ENCODE results near the gene ULK4.
"Not testable (repeated sequence)": the region's sequence is repeated elsewhere in the genome, so short reads cannot be mapped to it uniquely, and the experiment has no call there.

ULK4 gene

DNA sequence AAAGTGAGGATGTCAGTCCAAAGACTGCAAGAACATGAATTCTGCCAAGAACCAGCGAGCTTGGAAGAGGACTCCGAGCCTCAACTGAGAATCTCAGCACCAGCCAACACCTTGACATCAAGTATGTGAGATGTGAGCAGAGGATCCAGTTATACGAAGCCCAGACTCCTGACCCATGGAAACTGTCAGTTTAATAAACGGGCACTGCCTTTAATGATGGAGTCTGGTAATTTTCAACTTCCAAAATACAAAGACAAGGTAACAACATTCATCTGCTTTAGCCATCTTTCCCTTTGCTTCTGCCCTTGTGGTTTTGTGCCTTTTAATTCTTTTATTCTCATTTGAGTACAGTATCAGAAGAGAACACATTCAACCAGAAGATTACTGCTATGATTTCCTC lies 211.9 kb downstream of the ULK4 start:
- no peak for DNase-seq

DNA sequence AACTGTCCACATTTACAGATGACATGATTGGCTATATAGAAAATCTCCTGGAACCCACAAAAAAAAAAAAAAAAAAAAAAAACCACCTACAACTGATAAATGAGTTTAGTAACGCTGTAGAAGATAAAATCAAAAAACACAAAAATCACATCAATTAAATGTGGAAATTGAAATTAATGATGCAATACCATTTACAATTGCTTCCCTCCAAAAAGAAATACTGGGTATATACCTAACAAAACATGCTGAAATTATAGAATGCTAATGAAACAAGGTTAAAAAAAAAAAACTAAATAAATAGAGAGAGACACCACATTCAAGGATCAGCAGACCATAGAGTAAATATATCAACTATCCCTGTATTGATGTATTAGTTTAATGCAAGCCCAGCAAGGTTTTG lies 215.7 kb downstream of the ULK4 start:
- DNase-seq = no peak

DNA sequence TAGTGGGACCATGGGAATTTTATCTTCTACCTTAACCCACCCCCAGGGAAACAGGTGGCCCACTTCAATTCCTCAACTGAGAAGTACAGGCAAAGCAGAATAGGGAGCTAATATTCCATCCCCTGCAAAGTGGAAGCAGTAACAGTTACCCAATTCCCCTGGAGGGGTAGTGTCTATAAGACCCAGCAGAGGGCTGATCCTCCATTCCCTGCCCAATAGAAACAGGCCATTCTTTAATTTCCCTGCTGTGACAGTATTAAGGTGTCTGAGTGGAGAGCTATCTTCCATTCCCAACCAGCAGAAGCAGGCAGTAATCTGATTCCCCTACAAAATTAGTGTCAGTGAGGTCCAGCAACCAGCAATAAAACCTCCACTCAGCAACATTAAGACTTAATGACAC lies 219.8 kb downstream of the ULK4 start:
- DNase-seq = no peak

DNA sequence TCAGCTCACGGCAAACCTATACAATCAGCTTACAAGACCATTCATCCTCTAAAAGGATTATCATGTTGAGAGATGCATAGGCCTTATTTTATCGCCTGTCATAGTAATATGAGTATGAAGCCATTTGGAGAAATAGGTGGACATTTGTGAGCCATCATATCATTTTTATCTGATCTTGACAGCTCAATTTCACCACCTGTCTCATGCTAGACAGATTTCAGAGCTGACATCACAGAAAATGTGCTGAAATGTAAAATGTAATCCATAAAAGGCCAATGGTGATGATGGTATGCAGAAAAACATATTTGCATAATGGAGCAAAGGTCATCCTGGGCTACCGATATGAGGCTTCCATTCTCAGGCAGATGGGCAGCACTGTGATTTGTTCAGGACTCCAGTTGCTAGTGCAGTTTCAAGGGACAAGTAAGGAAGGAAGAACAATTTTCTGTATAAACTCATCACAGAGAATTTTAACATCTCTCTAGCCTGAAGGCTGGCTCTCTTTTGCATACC lies 221.5 kb downstream of the ULK4 start:
- no peak for DNase-seq

DNA sequence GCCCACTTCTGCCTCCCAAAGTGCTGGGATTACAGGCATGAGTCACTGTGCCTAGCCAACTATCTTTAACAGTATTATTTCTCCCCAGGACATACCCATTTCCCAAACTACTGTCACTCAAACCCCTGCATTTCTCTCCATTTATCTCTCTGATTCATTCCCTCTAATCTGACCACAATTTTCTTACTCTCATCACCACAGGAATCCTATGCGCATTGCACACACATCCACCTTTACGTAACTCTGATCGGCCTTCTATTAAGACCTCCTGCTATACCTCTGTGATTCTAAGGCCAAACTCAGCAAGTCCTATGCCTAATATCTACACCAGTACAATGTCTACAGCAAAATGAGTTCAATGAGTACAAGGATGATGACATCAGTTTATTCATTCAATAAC lies 235.0 kb downstream of the ULK4 start:
- no peak for DNase-seq

DNA sequence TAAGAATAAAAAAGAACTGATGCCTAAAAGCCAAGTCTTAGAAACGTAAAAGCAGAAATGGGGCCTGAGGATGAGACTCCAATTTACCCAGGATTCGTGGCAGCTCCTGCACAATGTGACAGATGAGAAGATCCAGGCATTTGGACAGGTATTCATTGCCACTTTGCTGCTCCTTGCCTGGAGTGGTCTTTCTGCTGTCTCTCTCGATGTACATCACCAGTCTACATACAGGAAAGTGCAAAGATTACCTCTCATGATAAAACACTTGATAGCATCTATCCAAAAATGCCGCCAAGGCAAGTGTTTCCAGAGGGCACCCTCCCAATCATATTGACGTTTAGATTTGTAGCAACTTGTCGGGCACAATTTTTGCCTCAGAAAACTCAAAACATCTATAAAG lies 244.3 kb downstream of the ULK4 start:
- no peak for DNase-seq

DNA sequence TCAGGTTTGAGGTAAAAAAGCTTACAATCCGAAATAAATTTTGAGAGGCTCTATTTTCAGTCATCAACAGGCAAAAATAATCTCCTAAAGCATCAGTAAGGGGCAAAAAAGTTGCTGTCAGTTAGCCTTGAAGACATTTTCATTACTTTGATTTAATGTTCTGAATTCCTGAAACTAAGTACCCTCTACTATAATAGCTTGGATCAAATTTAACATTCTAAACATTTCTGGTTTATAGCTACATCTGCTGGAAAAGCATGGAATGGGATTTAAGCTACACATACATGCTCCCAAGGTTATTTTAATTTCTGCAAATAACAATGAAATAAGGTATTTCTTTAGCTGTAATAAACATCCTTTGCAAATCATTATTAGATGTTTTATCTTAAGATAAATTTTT lies 245.4 kb downstream of the ULK4 start:
- no peak for DNase-seq

DNA sequence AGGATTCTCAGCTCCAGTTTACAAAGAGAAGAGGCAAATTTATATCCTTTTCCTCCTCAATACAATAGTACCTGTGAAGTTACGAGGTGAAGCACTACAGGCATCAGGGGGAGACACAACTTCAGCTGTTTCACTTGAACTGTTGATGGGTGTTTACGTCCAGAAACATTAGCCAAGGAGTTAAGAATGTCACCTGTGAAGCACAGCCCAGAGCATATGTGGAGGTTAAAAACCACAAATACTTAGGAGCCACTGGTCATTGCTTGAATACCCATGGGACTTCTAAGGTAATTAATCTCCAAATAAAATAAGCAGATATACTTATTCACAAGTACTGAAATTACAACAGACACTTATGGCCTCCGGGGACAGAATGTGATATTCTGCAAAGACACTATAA lies 246.5 kb downstream of the ULK4 start:
- DNase-seq = no peak

DNA sequence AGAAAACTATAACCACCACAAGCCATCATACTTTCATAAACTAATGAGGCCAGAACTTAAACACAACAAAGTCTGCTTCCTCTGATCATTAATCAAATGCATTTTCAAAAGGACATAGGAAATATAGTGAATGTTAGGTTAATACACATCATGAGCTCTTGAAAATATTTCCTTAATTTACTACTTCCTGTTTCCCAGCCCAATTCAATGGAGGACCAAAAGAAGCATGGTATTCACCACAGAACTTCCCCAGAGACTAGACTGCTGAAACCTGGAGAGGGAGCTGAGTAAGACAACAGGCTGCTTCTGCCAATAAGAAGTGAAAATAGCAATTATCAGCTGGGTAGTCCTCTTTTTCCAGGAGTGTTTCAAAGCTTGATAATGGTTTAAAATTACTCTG lies 250.3 kb downstream of the ULK4 start:
- DNase-seq = no peak

DNA sequence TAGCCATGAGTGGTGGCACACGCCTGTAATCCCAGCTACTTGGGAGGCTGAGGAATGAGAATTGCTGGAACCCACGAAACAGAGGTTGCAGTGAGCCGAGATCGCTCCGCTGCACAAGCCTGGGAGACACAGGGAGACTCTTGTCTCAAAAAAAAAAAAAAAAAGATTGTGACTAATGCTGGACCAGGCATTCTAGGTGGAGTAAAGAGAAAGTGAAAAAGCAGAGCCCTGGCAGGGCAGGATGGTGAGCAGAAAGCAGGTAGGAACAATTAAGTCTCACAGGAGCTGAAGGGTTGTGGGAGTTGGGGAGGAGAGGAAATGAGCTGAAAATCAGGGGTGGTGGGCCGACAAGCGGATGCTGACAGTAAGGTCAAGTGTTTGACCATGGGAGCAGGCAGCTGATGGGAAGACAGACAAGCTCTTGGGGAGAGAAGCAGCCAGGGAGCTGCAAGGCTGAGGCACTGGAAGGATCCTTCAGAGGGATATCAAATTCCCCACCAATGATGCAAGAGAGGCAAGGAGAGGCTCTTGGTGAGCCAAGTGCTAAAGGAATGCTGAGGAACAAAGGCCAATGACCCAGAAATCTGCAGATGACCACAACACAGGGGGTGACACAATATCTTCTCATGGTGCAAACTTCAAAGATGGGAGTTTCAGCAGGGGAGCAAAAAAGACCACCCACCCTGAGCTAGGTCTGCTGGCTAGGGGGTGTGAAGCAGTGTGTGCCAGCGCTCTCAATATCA lies 251.1 kb downstream of the ULK4 start:
- no peak for DNase-seq

DNA sequence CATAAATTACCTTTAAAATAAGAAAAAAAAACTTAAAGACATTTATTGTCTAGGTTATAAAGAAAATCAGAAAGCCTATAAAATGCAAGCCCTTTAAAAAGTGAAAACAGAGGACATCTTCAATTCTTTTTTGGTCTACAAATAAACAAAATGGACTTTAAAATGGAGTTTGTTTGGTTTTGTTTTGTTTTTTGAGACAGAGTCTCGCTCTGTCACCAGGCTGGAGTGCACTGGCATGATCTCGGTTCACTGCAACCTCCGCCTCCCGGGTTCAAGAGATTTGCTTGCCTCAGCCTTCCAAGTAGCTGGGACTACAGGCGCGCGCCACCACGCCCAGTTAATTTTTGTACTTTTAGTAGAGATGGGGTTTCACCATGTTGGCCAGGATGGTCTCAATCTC lies 252.7 kb downstream of the ULK4 start:
- DNase-seq = not testable (repeated sequence)

DNA sequence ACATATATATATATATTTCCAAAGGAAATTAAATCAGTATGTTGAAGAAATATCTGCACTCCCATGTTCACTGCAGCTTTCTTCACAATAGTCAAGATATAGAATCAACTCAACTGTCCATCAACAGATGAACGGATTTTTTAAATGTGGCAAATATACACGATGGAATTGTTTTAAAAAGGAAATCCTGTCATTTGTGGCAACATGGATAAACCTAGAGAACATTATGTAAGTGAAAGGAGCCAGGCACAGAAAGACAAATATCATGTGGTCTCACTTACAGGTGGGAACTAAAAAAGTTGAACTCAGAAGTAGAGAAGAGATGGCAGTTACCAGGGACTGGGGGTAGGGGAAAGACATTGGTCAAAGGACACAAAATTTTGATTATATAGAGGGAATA lies 253.7 kb downstream of the ULK4 start:
- no peak for DNase-seq

DNA sequence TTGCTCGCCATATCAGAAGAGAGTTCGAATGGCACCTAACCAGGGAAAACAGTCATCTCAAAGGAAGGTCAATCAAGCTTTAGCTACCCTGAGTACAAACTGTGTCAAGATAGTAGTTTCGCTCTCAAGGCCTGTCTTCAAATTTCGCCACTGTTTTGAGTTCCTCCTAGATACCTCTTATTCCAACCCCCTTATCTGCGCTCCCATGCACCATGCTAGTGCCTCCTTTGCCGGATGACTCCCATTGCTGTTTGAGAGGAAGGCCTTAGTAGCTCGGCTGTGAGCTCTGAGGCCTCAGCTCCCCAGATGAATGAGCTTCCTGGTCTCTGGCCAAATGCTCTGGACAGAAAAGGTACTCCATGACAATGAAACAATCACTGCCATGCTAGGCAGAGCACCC lies 256.0 kb downstream of the ULK4 start:
- DNase-seq = no peak

DNA sequence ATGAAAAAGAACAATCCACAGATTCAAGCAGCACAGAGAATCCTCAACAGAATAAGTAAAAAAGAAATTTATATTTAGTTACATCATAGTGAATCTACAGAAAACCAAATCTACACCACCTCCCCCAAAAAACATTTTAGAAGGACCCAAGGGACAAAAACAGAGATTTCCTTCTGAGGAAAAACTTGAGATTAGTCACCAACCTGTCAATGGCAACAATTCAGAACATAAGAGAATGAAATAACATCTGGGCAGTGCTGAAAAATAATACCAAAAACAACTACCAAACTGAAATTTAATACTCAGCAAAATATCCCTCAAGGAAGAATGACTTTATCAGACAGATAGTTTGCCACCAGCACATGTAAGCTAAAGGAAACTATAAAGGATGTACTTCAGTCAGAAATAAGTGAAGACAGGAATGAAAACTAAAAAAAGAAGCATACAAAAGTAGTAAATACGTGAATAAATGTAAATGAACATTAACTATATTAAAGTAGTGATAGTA lies 260.7 kb downstream of the ULK4 start:
- DNase-seq = no peak

DNA sequence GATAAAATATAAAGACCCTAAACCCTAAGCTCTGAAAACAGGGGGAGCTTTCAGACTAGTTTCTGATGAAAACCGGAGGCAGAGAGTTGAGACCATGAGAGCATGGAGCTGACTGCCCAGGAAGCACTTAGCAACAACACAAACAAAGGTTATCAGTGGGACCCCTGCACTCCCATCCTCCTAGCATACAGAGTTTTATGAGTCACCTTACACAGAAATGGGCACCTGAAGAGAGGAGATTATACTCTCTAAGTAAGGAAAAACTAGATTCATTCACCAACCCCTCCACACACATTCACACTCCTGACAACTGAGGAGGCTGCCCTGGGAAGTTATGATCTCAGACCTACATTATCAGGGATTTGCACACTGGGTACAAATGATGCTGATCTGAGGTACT lies 261.7 kb downstream of the ULK4 start:
- no peak for DNase-seq

DNA sequence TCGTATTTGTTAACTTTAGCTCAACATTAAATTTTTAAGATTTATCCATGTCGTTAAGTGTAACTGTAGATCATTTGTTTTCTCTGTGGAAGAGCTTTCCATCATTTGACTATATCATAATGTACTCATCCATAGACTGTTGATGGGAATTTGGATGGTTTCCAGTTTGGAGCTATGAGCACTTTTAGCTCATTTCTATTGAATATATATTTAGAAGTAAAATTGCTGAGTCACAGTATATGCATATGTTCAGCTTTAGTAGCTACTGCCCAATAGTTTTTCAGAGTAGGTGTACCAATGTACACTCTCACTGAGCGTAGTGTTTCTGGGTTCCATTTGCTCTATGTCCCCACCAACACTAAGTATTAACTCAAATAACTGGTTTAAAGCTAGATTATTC lies 263.0 kb downstream of the ULK4 start:
- no peak for DNase-seq

DNA sequence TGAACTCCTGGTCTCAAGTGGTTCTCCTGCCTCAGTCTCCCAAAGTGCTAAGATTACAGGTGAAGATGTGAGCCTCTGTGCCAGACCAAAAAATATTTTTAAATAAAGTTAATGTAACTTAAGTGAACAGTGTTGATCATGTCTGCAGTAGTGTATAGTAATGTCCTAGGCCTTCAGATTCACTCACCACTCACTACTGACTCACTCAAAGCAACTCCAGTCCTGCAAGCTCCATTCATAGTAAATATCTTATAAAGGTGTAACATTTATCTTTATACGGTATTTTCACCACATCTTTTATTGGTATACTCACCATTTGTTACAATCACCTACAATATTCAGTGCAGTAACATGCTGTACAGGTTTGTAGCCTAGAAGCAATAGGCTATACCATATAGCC lies 264.2 kb downstream of the ULK4 start:
- no peak for DNase-seq

DNA sequence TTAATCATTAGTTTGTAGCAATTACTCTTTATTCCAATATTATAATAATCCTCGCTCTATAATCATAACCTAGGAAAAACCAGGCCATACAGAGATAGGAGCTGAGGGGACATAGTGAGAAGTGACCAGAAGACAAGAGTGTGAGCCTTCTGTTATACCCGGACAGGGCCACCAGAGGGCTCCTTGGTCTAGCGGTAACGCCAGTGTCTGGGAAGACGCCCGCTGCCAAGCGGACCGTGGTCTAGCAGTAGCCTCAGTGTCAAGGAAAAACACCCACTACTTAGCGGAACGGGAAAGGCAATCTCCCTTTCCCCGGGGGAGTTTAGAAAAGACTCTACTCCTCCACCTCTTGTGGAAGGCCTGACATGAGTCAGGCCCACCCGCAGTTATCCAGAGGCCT lies 266.1 kb downstream of the ULK4 start:
- DNase-seq = not testable (repeated sequence)

DNA sequence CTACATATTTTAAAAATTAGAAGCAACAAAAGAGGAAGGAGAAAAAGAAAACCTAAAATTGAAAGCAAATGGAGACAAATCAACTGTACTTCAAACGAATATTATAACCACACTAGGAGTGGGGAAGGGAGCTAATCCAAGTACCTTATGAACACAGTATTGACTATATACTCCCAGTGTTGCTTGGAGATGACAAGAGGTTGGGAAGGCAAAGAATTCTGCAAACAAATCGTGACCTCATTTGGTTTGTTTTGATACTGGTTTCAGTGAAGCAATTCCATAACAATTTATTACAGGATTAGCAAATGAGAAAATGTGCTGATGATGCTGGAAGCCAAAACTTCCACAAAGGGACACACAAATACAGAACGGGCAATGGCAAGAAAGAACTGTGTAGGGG lies 268.1 kb downstream of the ULK4 start:
- no peak for DNase-seq

DNA sequence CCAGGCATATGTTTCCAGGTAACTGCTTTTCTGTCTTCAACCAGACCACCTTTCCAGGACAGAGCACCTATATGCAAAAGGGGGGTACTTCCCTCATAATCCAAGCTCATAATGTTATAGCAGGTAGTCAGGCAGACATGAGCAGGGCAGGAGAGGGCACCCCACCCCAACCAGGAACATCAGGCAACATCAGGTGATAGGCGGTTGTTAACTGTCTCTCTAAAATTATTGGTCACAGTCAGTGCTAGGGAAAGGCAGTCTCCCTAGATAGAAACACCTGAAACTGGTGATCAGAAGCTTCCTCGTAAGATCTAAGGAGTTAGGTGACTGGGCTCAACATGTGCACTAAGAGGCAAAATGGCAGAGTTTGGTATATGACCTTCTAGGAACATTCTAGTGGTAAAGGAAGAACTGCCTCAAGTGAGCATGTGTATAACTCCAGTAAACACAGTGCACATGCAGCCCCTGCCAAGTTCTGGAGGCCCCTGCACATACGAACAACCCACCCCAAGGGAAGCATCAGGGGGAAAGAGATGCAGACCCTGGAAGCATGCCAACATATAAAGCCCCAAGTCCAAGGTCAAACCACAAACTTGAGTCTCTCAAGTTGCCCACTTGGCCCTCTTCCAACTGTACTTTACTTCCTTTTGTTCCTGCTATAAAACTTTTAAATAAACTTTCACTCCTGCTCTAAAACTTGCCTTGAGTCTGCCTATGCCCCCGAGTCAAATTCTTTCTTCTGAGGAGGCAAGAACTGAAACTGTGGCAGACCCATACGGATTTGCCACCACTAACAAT lies 270.9 kb downstream of the ULK4 start:
- no peak for DNase-seq

DNA sequence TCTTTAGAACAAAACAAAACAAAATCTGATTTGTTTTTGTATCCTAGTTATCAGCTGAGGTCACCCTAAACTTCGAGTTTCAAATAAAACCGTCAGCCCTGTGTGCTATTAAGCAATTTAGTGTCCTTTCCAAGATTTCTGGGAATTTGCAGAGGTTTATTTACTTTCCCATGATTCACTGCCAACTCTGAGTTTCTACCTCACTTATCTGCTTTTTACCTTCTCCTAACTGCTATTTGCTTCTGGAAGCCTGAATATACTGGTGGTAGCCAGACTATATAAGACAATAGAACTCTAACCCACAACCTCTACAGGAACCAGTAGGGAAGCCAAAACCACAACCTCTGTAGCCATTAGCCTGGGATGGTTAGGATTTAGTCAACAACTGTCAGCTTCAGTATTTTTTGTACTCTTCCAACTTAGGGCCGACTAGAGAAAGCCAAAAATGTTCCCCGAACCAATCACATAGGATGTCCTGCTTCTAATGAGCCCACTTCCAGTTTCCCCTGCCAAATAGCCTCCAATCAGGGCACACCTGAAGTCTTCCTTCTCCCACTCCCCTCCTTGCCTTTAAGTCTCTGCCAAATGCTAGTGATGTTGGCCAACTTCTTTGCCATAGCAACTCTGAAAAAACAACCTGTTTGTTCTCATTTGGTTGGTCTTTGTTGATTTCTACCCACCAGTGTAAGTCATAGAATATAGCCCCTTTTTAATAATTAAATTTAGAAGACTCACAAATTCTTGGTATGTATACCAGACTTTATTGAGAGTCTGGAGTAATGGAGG lies 273.1 kb downstream of the ULK4 start:
- DNase-seq = no peak

DNA sequence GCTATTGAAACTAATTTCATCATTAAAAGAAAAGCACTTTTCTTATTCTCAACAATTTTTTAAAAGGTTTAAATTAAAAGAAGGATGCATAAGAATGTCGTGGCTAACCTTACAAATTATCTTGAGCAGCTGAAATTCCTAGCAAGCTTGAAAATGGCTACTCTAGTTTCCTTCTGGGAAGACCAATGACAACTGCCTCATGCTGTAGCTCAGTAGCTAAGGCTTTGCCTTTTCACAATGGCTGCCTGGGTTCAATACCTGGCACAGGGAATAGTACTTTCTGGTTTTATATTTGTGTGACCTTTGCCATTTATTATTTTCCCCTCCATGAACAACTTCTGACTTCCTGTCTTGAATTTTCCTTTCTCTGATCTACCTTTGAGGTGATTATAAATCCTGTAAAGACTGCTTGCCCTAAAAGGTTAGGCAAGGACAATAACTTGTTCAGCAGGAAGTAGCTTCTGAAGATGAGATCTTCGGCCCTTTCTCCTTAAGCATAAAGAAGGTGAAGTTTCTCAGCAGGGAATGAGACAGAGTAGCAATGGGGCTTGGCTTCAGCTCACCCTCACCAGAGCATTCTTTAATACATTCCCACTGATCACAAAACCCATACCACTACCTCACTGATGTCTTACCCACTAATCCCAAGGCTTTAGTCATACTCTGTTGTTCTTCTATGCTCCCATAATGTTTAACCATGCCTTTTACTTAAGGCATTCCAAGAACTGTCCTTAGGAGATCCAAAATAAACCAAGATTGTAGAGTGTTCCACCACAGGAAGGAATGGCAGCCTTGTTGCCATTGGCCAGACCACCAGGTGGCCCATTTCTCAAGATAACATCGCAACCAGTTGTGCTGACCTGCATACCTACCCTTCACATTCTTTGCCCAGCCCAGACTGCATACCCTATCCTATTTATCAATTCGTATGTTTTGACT lies 276.8 kb downstream of the ULK4 start:
- no peak for DNase-seq
